HK-2 (cell line): ENCODE results near the gene MFAP1.
"Not testable (repeated sequence)": the region's sequence is repeated elsewhere in the genome, so short reads cannot be mapped to it uniquely, and the experiment has no call there.

Experiments
- DNase-seq: peaks from one replicate; pipeline ENCODE4 v3.0.0-alpha.2; 2018; ENCODE audit not compliant: unreplicated experiment

The MFAP1 gene

DNA sequence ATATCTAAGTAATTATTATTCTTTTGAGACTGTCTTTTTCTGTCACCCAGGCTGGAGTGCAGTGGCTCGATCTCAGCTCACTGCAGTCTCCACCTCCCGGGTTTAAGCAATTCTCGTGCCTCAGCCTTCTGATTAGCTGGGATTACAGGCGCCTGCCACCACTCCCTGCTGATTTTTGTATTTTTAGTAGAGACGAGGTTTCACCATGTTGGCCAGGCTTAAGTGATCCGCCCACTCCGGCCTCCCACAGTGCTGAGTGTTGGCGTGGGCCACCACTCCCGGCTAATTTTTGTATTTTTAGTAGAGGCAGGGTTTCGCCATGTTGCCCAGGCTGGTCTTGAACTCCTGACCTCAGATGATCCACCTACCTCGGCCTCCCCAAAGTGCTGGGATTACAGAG, 815 bp upstream of the MFAP1 start:
- DNase-seq: not testable (repeated sequence)

DNA sequence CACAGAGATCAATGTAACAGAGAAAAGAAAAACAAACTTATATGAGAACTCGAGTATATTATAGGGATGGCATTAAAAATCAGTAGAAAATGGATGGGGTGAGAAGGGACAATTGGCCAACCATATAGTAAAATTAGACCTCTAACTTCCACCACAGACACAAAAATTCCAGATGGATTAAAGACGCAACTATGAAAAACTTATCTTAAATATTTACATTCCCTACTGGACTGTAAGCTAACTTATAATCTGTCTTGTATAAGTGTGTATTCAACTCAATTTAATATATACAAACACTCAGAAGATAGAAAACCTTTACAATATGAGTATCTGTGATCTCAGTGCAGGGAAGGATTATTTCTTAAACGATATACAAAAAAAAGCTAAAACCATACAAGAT, 3.0 kb downstream of the MFAP1 start:
- DNase-seq: no peak

DNA sequence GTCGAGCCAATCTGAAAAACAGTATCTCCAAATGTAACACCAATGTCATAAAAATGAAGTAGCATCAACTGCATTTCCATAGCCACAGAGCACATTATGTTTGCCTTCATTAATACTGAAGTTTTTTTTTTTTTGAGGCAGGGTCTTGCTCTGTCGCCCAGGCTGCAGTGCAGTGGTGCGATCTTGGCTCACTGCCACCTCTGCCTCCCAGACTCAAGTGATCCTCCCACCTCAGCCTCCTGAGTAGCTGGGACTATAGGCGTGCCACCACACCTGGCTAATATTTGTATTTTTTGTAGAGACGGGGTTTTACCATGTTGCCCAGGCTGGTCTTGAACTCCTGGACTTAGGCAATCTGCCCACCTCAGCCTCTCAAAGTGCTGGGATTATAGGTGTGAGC, 9.4 kb downstream of the MFAP1 start:
- not testable (repeated sequence) for DNase-seq

DNA sequence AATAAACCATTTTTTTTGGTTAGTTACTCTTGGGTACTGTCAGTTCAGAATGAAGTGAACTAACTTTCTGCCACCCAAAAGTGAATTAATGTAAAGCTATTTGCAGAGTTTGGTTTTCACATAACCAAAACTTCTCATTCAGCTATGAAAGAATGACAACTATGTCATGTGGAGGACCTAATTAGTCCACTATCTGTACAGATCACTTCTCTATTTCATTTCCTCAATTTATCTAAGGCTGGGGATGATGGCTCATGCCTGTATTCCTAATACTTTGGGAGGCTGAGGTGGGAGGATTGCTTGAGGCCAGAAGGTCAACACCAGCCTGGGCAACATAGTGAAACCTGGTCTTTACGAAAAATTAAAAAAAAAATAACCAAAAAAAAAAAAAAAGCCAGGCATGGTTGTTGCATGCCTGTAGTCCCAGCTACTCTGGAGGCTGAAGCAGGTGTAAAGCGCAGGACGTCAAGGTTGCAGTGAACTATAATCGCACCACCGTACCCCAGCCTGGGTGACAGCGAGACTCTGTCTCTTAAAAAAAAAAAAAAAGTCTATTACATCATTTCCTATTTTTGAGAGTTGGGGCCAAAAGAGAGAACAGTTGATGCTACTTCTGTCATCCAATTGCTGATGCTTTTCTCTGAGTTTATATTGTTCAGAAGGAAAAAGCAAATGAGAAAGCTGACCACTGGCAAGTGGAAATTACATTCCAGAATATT, 15.4 kb downstream of the MFAP1 start:
- DNase-seq: no peak

DNA sequence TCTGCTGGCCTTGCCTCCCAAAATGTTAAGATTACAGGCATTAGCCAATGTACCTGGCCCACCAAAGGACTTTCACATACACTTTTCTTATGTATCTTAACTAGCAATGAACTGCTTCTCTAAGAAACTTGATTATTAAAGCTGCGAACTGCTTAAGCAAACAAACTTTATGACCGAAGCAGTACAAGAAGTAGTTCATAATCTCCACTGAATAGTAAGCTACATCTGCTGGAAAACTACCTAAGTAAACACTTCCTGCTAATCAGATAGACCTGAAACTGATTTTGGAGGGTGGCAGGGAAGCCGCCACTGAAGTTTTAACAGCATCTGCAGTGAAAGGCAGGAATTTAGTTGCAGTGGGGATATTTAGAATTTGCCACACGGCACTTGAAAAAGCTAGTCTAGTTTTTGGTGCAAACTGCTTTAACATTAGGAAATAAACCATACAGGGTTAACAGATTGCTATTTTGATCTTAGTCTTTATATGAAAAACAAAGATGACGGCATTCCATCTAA, 16.0 kb downstream of the MFAP1 start:
- DNase-seq: no peak

DNA sequence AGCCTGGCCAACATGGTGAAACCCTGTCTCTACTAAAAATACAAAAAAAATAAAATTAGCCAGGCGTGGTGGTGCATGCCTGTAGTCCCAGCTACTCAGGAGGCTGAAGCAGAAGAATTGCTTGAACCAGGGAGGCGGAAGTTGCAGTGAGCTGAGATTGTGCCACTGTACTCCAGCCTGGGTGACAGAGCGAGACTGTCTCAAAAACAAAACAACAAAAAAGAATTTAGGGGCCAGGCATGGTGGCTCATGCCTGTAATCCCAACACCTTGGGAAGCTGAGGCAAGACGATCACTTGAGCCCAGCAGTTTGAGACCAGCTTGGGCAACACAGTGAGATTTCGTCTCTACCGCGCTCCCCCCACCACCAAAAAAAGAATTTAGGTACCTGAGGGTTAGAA, 21.8 kb downstream of the MFAP1 start:
- DNase-seq: not testable (repeated sequence)

DNA sequence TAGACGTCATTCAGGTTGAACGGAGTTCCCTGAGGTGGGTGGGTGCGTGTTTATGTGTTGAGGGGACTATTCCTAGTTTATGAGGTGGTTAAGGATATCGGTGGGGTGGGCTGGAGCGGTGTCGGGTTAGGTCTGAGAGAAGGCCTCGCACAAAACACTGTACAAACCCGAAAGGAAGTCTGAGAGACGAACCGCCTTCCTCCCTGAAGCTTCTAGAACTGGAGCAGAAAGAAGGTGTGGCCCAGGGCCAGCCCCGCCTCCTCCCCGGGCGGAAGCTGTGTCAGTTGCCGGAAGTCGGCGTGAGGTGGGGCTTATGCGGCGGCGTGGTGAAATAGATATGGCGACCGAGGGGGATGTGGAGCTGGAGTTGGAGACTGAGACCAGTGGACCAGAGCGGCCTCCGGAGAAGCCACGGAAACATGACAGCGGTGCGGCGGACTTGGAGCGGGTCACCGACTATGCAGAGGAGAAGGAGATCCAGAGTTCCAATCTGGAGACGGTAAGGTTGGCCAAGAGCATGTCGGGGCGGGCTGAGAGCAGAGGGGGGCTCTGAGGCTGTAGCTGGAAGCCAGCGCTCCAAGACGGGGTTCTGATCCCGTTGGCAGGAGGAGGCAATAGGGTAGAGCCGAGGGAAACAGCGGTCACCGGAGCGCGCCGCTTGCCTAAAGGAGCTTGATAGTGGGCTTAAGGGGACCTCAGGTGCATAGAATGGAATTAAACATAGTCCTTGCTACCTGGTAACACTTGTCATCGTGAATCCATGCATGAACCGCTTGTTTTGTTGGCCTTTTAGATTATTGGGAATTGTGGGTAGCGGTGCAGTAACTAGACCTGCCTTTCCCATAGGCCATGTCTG, 24.0 kb downstream of the MFAP1 start, which contains the start of gene HYPK:
Gene HYPK, plus strand, starts transcription at position 314 of the 856 bp plus-strand sequence. Its CDS starts 24 bp downstream, at position 338.
- peak; percentile 83 for DNase-seq

DNA sequence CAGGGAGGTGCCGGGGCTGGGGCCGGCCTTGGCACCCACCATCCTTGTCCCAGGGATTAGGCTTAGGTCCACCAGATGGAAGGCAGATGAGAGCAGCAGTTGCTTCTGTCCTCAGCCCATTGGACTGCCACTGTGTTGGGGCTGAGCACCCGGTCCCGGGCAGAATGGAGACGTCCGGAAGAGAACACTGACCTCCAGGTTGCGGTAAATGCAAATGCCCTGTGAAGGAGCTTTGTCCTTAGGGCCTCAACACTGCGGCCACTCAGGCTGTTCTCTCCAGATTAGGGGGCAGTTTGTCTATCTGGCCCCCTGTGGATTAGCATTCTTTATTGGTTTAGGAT, 24.6 kb downstream of the MFAP1 start, which contains the start of gene SERINC4:
Gene SERINC4, minus strand, starts transcription at position 276 of the 341 bp plus-strand sequence. Its CDS starts 234 bp downstream, at position 42.
- DNase-seq: no peak

DNA sequence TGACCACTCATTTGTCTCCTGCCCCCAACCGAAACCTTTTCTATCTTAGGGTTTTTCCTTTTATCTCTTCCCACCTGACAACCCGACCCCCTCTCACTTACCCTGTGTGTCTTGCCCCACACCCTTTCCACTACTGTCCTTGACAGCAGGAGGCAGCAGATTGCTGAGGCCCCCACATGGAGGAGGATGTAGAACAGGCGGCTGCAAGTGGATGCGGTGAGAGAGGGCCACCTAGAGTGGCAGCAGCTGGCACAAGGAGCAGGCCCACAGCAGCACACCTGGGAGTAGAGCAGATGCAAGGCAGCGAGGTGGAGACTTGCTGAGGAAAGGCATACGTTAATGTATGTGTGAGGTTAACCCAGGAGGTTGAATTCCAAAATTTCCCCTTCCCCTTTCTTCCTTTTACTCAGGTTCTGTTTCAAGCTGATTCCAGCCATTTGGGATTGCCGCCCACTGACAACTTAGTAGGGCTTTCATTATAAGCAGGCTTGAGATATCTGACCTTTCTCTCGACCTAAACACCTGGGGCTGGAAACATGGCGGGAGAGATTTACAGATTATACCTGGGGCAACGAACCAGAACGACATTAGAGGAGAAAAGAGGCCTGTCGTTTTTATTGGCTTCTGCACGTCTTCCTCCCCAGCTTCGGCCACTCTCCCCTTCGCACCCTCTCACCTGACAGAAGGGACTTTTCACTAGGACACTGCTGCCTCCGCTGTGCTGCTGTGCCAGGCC, 25.1 kb downstream of the MFAP1 start:
- DNase-seq: no peak

DNA sequence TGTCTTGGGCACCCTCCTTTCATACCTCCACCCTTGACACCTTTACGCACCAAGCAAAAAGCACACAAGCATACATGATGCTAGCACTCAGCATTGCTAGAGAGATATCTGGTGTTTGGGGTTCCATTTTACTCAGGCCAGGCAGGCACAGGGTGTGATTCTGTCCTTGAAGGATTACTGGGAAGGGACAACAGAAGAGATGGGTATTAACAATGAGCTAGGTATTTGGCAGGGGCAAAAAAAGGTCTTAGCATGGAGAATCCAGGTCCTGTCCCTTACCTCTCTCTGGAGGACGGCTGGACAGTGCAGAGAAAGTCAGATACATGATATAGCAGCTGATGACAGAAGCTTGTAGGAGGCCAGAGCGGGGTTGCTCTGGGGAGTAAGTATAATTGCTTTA, 27.9 kb downstream of the MFAP1 start:
- DNase-seq: no peak

DNA sequence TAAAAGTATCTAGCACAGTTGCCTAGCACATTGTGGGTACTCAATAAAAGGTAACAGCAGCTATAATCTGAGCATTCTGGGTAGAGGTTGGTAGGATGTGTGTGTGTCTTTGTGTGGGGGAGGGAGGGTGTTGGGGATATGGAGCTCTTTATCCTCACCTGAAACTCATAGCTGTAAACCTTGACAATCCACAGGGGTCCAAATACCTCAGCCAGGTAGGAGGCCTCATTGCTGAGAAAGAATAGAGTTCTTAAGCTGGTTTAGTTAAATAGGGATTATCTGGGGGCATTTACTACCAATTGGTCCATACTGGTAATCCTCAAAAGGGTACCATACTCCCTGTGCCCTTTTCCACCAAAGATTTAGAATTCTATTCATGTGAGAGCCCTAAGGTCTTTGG, 28.5 kb downstream of the MFAP1 start:
- no peak for DNase-seq

DNA sequence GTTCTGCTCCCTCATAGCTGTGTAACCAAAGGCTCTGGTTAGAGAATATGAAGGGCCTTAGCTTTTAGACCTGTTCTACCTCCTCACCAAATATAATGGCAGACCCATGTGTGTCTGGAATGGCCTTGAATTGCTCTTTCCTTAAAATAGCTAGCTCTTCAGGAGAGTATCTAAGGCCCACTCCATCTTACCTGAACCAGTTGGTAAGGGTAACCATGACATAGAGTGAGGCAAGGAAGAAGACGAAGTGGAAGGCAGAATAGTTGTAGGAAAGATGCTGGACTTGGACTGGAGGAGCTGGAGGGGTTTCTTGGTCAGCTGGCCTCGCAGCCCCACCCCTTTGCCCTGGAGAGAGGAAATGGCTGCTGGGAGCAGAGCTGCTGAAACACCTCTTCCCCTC, 29.3 kb downstream of the MFAP1 start:
- DNase-seq: no peak

DNA sequence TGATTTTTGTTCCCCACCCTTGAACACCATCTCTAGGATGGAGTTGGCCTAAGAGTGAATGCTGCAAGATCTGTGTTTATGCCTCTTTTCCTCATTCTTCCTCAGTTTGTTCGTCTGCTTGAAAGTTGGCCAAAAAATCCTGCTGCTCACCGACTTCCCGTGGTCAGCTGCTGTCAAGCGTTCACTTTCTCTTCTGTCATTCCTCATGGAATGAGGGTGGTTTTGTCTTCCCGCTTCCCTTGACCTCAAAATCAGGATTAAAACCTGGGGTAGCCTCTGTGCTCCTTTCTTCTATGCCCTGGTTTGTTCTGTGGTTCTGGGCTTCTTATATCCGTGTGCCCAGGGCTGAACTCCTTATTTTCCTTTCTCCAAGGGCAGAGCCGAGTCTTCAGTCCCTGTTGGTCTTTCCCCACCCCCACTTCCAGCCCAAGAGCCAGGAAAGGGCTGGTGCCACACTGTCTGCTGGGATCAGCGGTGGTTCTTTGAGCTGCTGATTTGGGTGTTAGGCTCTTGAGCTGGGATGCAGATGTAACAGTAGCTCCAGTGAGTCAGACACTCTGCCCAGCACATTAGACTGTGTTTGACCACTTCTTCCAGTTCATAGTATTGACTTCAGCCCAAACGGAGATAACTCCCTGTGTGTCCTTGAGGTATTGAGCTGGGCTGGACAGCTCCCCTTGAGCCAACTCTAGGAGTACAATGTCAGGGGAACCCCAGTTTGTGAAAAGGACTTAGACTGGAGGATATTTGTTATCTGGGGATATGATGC, 30.0 kb downstream of the MFAP1 start:
- DNase-seq: peak; percentile 38

DNA sequence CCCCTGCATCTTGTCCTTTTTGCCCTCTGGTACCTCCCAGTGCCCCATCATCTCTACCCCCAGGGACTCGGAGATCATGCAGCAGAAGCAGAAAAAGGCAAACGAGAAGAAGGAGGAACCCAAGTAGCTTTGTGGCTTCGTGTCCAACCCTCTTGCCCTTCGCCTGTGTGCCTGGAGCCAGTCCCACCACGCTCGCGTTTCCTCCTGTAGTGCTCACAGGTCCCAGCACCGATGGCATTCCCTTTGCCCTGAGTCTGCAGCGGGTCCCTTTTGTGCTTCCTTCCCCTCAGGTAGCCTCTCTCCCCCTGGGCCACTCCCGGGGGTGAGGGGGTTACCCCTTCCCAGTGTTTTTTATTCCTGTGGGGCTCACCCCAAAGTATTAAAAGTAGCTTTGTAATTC, 30.8 kb downstream of the MFAP1 start:
- DNase-seq: no peak

DNA sequence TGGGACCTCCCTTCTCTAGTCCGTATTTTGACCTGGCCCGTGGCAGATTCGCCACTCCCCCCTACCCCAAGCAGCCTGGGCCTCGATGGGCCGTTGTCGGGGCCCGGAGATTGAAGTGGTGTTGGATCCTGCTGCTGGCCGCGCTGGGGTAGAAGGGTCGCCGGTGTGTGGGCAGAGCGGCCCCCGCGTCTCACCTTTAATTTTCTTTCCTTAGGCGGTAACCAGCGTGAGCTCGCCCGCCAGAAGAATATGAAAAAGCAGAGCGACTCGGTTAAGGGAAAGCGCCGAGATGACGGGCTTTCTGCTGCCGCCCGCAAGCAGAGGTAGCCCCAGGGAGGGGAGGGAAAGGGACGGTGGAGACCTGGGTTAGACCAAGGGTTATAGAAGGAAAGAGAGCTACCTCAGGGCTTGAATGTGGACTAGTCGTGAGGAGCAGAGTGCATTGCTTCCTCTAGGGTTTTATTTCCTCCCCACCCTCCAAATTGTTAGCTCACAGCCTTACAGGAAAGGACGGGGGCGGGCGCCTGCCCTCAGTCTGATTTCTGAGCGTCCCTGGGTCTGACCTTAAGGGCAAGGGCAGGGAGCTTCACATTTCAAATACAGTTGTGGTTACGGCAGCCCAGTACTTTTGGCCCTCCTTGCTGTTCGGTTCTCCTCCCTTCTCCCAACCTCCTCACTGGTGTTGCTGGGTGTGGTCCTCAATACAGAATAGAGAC, 31.6 kb downstream of the MFAP1 start:
- no peak for DNase-seq

DNA sequence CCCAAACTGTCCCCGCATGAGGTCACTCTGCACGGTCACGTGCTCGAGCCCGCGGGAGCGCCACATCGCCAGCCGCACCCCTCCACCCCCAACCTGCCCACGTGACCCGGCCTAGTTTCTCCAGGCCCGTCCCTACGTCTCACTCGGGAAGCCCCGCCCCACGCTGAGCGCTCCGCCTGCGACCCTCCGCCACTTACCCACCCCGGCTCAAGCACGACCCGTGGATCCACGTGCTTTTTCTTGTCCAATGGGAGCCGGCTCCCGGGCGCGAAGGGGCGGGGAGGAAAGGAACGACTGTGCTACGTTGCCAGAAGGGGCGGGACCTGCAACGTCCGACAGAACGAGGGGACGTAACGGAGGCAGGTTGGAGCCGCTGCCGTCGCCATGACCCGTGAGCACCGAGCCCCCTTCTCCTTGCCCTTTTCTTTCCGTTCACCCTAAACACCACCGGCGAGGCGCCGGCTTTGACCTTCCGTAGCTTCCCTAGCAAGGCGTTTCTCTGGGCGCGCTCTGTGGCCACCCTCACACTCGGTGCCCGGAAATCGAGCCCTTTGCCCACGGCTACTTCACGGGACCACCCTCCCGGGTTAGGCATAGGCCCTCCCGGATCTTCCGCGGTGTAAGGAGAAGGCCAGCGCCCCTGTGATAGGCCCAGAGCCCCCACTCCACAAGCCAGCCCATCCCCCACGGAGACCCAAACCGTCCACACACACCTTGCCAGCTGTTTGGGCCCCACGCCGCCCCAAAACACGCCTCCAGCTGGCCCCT, 32.3 kb downstream of the MFAP1 start, which contains the start of gene SERF2:
Gene SERF2, plus strand, starts transcription at position 328 of the 768 bp plus-strand sequence. Its CDS starts 57 bp downstream, at position 385.
- peak; percentile 98 for DNase-seq

DNA sequence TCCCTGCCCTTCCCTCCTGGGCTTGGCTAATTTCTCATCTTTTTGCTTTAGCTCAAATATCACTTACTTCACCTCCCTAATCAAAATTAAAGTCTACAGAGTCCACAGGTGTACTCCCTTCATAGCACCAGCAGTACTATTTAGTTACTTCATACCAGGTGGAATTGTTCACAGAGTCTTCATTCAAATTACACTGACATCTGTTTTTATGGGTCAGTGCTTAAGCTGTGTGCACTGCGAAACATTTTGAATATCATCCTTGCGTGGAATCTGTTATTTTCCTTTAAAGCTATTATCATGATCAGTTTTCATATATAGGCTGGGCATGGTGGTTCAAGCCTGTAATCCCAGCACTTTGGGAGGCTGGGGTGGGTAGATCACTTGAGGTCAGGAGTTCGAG, 35.1 kb downstream of the MFAP1 start:
- no peak for DNase-seq

DNA sequence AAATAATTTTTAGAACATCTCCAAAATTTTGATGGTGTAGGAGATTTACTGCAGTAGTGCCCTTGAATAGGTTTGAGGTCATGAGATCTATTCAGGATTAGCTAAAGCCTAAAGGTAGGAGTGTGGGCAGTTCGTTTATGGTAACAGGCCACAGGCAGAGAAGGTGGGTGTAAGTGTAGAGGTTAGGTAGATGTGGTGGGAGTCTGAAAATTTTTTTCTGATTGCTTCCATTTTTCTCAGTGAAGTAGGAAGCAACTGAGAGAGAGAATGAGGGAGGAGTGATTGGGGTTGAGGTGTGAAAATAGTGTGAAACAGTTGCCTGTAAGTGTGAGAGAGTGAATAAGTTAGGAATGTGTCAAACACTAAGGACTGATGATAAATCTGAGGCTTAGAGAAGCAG, 45.5 kb downstream of the MFAP1 start:
- DNase-seq: no peak

DNA sequence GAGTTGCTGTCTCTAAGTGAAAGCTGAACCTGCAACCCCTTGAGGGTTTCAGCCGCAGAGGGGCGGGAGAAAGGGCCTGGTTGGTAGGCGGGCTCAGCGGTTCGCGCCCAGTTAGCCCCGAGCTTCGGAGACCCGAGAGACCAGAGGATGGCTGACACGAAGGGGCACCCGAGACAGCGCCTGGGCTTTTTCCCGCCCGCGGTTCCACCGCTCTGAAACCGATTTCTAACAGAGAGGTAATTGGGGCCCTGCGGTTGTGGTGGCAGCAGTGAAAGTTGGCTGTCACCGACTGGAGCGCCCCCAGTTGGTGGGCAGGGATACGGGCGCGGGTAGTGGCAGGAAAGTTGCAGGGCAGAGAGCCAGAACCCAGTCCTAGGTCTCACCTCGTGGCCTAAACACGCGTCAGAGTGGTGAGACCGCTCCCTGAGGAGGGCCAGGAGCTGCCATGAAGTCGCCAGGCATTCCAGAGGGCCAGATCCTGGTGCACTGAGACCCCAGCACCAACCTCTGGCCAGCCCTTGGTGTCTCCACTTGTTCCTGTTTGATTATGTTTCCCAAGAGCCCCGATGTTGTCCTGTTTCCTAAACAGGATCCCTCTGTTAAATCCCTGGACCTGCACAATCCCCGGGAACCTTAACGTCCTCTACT, 47.1 kb downstream of the MFAP1 start:
- peak; percentile 76 for DNase-seq
